SK-N-SH (cell line): ENCODE results near the gene DCP1B. TPM values are rescaled to one million over a fixed set of nuclear protein-coding genes. Genes with fewer than 3 reads are reported as not detected.

Experiments used
- CTCF ChIA-PET: fragments of 300-600, 350-600 bp; formaldehyde crosslinking; extraction: SDS; loops from one replicate; lab custom pipeline; 2021; lab: Yijun Ruan, JAX
- POLR2A ChIA-PET: fragments of 350-600 bp; sonication (Branson Sonifier 250); formaldehyde crosslinking; extraction: SDS; loops from one replicate; lab custom pipeline; 2020; ENCODE audit warnings: antibody characterized with exemption, inconsistent platforms; lab: Yijun Ruan, JAX
- DNase-seq: peaks from one replicate; pipeline ENCODE4 v3.0.0; 2012
- H2AFZ ChIP-seq: fragments of 200-600 bp; sonication (generic); 2 replicates; pipeline ENCODE4 v1.8.1; 2016; ENCODE audit warnings: antibody characterized with exemption, mild to moderate bottlenecking, low read depth
- H3F3A ChIP-seq: fragments of 200-600 bp; sonication (generic); replicated peaks from 2 replicates; pipeline ENCODE3; 2016; ENCODE audit warnings: antibody characterized with exemption, mild to moderate bottlenecking; ENCODE audit not compliant: insufficient read depth
- H3K27ac ChIP-seq, 2 experiments: fragments of 200-500 bp in 1 of 2; fragments of 200-600 bp in 1 of 2; sonication (Bioruptor generic) in 1 of 2; sonication (generic), shearing (Covaris generic) in 1 of 2; 2 replicates each; pipeline versions ENCODE4 v1.5.1 to v1.6.1; 2014 to 2016; ENCODE audit warnings: low read depth in 2 of 2, inconsistent platforms in 1 of 2, low read length in 1 of 2, mild to moderate bottlenecking in 1 of 2, mixed read lengths in 1 of 2
- H3K27me3 ChIP-seq: fragments of 200-600 bp; sonication (generic), shearing (Covaris generic); 2 replicates; pipeline ENCODE4 v1.6.1; 2016; ENCODE audit warnings: mixed run types; ENCODE audit not compliant: insufficient read depth
- H3K36me3 ChIP-seq, 2 experiments: fragments of 200-500 bp in 1 of 2; fragments of 200-600 bp in 1 of 2; sonication (Bioruptor generic) in 1 of 2; sonication (generic) in 1 of 2; replicated peaks in 1 of 2; 2 replicates each; pipeline versions ENCODE3 to v1.5.1; 2014 to 2016; ENCODE audit warnings: low read length in 1 of 2, mild to moderate bottlenecking in 1 of 2; ENCODE audit not compliant: insufficient read depth in 2 of 2, control insufficient read depth in 1 of 2
- H3K4me1 ChIP-seq, 2 experiments: fragments of 200-500 bp in 1 of 2; fragments of 200-600 bp in 1 of 2; sonication (Bioruptor generic) in 1 of 2; sonication (generic), shearing (Covaris generic) in 1 of 2; 2 replicates each; pipeline versions ENCODE4 v1.5.1 to v1.6.1; 2014 to 2016; ENCODE audit warnings: low read depth in 1 of 2, low read length in 1 of 2, mixed run types in 1 of 2; ENCODE audit not compliant: insufficient read depth in 2 of 2, control insufficient read depth in 1 of 2
- H3K4me2 ChIP-seq: fragments of 200-600 bp; sonication (generic), shearing (Covaris generic); 2 replicates; pipeline ENCODE4 v1.6.1; 2017; ENCODE audit warnings: mixed run types
- H3K4me3 ChIP-seq, 2 experiments: fragments of 200-500 bp in 1 of 2; fragments of 200-600 bp in 1 of 2; sonication (Bioruptor generic) in 1 of 2; sonication (generic), shearing (Covaris generic) in 1 of 2; 2 replicates each; pipeline versions ENCODE4 v1.5.1 to v1.8.1; 2014 to 2016; ENCODE audit warnings: low read depth in 2 of 2, inconsistent platforms in 1 of 2, low read length in 1 of 2, mild to moderate bottlenecking in 1 of 2, mixed read lengths in 1 of 2, moderate library complexity in 1 of 2
- H3K79me2 ChIP-seq: fragments of 200-600 bp; sonication (generic); 2 replicates; pipeline ENCODE4 v1.8.1; 2017; ENCODE audit warnings: mild to moderate bottlenecking; ENCODE audit not compliant: insufficient read depth
- H3K9ac ChIP-seq: fragments of 200-600 bp; sonication (generic); 2 replicates; pipeline ENCODE4 v1.6.1; 2017; ENCODE audit warnings: mixed run types
- H3K9me2 ChIP-seq: fragments of 200-600 bp; sonication (generic); 2 replicates; pipeline ENCODE4 v1.6.1; 2017; ENCODE audit warnings: mixed run types
- H3K9me3 ChIP-seq: fragments of 200-600 bp; sonication (generic); 2 replicates; pipeline ENCODE4 v1.6.1; 2017; ENCODE audit warnings: mixed run types, mild to moderate bottlenecking, moderate library complexity
- H4K20me1 ChIP-seq: fragments of 200-600 bp; sonication (generic); 2 replicates; pipeline ENCODE4 v1.6.1; 2017; ENCODE audit warnings: mild to moderate bottlenecking, mixed run types; ENCODE audit not compliant: insufficient read depth
- EZH2phosphoT487 ChIP-seq: fragments of 200-600 bp; sonication (generic); IDR thresholded peaks from 2 replicates; pipeline ENCODE4 v1.6.1; 2017; ENCODE audit warnings: low read depth, mixed run types, mild to moderate bottlenecking, antibody characterized with exemption, moderate library complexity, borderline replicate concordance
- FOSL2 ChIP-seq: IDR thresholded peaks from 2 replicates; pipeline ENCODE4 v1.4.0; 2012; ENCODE audit warnings: low read depth, mild to moderate bottlenecking, moderate library complexity, borderline replicate concordance
- FOXJ3 ChIP-seq: sonication (generic); formaldehyde crosslinking; IDR thresholded peaks from 2 replicates; pipeline ENCODE4 v1.5.1; 2020; ENCODE audit warnings: mild to moderate bottlenecking, missing genetic modification reagents
- FOXM1 ChIP-seq: IDR thresholded peaks from 2 replicates; pipeline ENCODE4 v1.4.0; 2012; ENCODE audit warnings: low read depth, mild to moderate bottlenecking
- GABPA ChIP-seq: IDR thresholded peaks from 2 replicates; pipeline ENCODE4 v1.4.0; 2012; ENCODE audit warnings: low read depth, mild to moderate bottlenecking
- MEF2A ChIP-seq: IDR thresholded peaks from 2 replicates; pipeline ENCODE4 v1.4.0; 2012; ENCODE audit warnings: low read depth, borderline replicate concordance
- MXI1 ChIP-seq: IDR thresholded peaks from 2 replicates; pipeline ENCODE4 v1.6.1; 2012; ENCODE audit warnings: mild to moderate bottlenecking, low read depth, low read length, improper control_type of control experiment
- POLR2AphosphoS5 ChIP-seq: IDR thresholded peaks from 2 replicates; pipeline ENCODE4 v1.6.1; 2012; ENCODE audit warnings: low read depth, low read length
- RFX5 ChIP-seq: IDR thresholded peaks from 2 replicates; pipeline ENCODE4 v1.6.1; 2012; ENCODE audit warnings: mild to moderate bottlenecking, improper control_type of control experiment, low read length
- RXRA ChIP-seq: IDR thresholded peaks from 2 replicates; pipeline ENCODE4 v1.4.0; 2012; ENCODE audit warnings: low read depth, mild to moderate bottlenecking, borderline replicate concordance
- SIN3A ChIP-seq: IDR thresholded peaks from 2 replicates; pipeline ENCODE4 v1.6.1; 2012; ENCODE audit warnings: low read depth, mild to moderate bottlenecking, low read length, moderate library complexity, borderline replicate concordance
- SMC3 ChIP-seq: IDR thresholded peaks from 2 replicates; pipeline ENCODE4 v1.6.1; 2012; ENCODE audit warnings: low read depth, low read length, improper control_type of control experiment
- TCF12 ChIP-seq: IDR thresholded peaks from 2 replicates; pipeline ENCODE4 v1.4.0; 2012
- WGBS: methylation state at CpG from one replicate; pipeline ENCODE4 v1.1.6; 2017; ENCODE audit warnings: low lambda C conversion rate; 5-methylcytosine and 5-hydroxymethylcytosine counted together
- polyA plus RNA-seq, 3 experiments: library from polyadenylated mRNA; depleted of rRNA; stranded (reverse); fragments of >200 nt; gene quantifications; 2 replicates each; pipeline ENCODE4 v1.2.3, GENCODE V29; 2012
- TF ChIP-seq, protein P1 (sequence below): IDR thresholded peaks from 2 replicates; pipeline ENCODE4 v1.4.0; 2012; ENCODE audit warnings: low read depth, borderline replicate concordance
- TF ChIP-seq, protein P2 (sequence below): fragments of 150-350 bp; IDR thresholded peaks from 2 replicates; pipeline ENCODE4 v1.6.1; 2016; ENCODE audit warnings: mild to moderate bottlenecking, low read depth, low read length
- TF ChIP-seq, protein P3 (sequence below): fragments of 150-350 bp; IDR thresholded peaks from 2 replicates; pipeline ENCODE4 v1.6.1; 2017; ENCODE audit warnings: antibody characterized with exemption, low read length, low read depth, borderline replicate concordance
- TF ChIP-seq, protein P4 (sequence below): IDR thresholded peaks from 2 replicates; pipeline ENCODE4 v1.4.0; 2012; ENCODE audit warnings: low read depth, borderline replicate concordance
- TF ChIP-seq, protein P5 (sequence below): IDR thresholded peaks from 2 replicates; pipeline ENCODE4; 2012

DCP1B gene
- polyA plus RNA-seq, 1 of the 3 experiments (the other 2 are of a cell fraction): 18.8 TPM

DNA sequence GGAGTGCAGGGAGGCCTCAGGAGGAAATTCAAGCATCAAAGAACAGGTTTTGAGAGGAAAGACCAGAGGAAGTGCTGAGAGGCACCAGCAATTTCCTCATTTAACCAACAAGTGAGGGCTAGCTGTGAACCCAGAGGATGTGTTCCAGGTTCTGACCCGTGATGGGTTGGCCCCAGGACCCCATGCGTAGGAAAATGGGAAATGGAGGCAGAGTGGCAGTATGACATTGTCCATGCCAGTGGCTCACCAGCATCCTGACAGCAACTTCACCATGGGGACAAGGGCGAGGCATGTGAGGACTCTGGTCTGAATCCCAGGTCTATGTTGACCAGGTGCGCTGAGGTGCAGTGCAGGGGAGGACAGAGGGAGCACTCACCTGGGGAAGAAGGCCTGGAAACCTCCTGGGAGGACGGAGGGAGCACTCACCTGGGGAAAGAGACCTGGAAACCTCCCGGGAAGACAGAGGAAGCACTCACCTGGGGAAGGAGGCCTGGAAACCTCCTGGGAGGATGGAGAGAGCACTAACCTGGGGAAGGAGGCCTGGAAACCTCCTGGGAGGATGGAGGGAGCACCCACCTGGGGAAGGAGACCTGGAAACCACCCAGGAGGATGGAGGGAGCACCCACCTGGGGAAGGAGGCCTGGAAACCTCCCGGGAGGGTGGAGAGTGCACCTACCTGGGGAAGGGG, 79.1 kb downstream of the DCP1B start:
- CTCF ChIA-PET: interaction anchor here (0.6 to 2.4 kb wide), 3 partner anchors 13 to 134 kb away, joined by 3 to 18 read pairs (median 7); no protein-coding TSS in a partner anchor

More for the DNA sequence above, 79.1 kb downstream of the DCP1B start:
- Histone ChIP-seq H3K9me2 (no peaks in the 10 kb centered on the region), H3K36me3 (no peaks in the 10 kb centered on the region), H3K4me3 (no peak overlapping the region), H3K27me3 (no peaks in the 10 kb centered on the region; the same call in 1 of the 2 replicates), H3K9ac (no peak overlapping the region), H2AFZ (no peak overlapping the region), H3K9me3 (no peaks in the 10 kb centered on the region), H4K20me1 (no peaks in the 10 kb centered on the region), H3K4me1 (peaks cover 0 to 44% of the 10 kb centered on the region in 2 experiments; a peak in 1 of 4 replicates), H3K79me2 (no peaks in the 10 kb centered on the region), H3F3A (no peaks in the 10 kb centered on the region), H3K27ac (peak overlapping the region in 1 of 2 experiments; percentile 22; a peak in 2 of 4 replicates)
- POLR2A ChIA-PET: interaction anchor here (0.6 to 1.0 kb wide), 2 partner anchors 8 to 123 kb away, joined by 3 read pairs; no protein-coding TSS in a partner anchor
- DNase-seq: peak; percentile 15
- WGBS: 48% methylated on average over 6 of the region's 7 CpGs
- TF ChIP-seq POLR2AphosphoS5: no peak
- TF ChIP-seq FOSL2: no peak
- TF ChIP-seq, protein P1, sequence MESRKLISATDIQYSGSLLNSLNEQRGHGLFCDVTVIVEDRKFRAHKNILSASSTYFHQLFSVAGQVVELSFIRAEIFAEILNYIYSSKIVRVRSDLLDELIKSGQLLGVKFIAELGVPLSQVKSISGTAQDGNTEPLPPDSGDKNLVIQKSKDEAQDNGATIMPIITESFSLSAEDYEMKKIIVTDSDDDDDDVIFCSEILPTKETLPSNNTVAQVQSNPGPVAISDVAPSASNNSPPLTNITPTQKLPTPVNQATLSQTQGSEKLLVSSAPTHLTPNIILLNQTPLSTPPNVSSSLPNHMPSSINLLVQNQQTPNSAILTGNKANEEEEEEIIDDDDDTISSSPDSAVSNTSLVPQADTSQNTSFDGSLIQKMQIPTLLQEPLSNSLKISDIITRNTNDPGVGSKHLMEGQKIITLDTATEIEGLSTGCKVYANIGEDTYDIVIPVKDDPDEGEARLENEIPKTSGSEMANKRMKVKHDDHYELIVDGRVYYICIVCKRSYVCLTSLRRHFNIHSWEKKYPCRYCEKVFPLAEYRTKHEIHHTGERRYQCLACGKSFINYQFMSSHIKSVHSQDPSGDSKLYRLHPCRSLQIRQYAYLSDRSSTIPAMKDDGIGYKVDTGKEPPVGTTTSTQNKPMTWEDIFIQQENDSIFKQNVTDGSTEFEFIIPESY: no peak
- no peak for TF ChIP-seq RXRA
- no peak for TF ChIP-seq TCF12
- no peak for TF ChIP-seq MEF2A
- TF ChIP-seq, protein P2, sequence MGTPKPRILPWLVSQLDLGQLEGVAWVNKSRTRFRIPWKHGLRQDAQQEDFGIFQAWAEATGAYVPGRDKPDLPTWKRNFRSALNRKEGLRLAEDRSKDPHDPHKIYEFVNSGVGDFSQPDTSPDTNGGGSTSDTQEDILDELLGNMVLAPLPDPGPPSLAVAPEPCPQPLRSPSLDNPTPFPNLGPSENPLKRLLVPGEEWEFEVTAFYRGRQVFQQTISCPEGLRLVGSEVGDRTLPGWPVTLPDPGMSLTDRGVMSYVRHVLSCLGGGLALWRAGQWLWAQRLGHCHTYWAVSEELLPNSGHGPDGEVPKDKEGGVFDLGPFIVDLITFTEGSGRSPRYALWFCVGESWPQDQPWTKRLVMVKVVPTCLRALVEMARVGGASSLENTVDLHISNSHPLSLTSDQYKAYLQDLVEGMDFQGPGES: no peak
- no peak for TF ChIP-seq MXI1
- TF ChIP-seq RFX5: no peak
- no peak for TF ChIP-seq FOXJ3 (CRISPR knock-in tag)
- TF ChIP-seq, protein P3, sequence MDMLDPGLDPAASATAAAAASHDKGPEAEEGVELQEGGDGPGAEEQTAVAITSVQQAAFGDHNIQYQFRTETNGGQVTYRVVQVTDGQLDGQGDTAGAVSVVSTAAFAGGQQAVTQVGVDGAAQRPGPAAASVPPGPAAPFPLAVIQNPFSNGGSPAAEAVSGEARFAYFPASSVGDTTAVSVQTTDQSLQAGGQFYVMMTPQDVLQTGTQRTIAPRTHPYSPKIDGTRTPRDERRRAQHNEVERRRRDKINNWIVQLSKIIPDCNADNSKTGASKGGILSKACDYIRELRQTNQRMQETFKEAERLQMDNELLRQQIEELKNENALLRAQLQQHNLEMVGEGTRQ: no peak
- no peak for TF ChIP-seq SIN3A
- TF ChIP-seq, protein P4, sequence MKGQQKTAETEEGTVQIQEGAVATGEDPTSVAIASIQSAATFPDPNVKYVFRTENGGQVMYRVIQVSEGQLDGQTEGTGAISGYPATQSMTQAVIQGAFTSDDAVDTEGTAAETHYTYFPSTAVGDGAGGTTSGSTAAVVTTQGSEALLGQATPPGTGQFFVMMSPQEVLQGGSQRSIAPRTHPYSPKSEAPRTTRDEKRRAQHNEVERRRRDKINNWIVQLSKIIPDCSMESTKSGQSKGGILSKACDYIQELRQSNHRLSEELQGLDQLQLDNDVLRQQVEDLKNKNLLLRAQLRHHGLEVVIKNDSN: no peak
- TF ChIP-seq FOXM1: no peak
- TF ChIP-seq GABPA: no peak
- TF ChIP-seq EZH2phosphoT487: no peak
- no peak for TF ChIP-seq SMC3
- TF ChIP-seq, protein P5, sequence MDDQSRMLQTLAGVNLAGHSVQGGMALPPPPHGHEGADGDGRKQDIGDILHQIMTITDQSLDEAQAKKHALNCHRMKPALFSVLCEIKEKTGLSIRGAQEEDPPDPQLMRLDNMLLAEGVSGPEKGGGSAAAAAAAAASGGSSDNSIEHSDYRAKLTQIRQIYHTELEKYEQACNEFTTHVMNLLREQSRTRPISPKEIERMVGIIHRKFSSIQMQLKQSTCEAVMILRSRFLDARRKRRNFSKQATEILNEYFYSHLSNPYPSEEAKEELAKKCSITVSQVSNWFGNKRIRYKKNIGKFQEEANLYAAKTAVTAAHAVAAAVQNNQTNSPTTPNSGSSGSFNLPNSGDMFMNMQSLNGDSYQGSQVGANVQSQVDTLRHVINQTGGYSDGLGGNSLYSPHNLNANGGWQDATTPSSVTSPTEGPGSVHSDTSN: no peak
- TF ChIP-seq, all 33 proteins: peak for 0
- no peak overlapping the region for H3K4me2 ChIP-seq
